ENCODE measurements around the gene ERP44.

The ERP44 gene

DNA sequence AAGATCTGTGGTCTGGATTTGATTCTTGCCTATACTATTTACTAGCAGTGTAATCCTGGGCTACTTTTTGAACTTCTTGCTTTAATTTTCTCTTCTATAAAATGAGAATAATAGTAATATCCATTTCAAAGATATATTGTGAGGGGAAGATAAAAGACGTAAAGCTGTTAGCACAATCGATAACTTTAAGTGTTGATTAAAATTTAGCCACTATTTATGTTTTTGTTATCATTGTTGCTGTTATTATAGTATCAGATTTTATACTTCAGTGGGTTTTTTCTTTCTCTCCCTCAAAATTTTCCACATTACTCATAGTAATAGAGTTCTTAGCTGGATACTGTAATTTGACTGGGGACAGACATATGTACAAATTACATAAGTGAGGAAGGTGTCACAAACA, 150.3 kb downstream of the ERP44 start:
- no peaks in the 10 kb centered on the region for H3K9me3 ChIP-seq (ENCODE audit: insufficient read depth, low read length, severe bottlenecking)
- no peak overlapping the region for H3K4me2 ChIP-seq (ENCODE audit: insufficient read depth, low read length)
- TF ChIP-seq, protein P1, sequence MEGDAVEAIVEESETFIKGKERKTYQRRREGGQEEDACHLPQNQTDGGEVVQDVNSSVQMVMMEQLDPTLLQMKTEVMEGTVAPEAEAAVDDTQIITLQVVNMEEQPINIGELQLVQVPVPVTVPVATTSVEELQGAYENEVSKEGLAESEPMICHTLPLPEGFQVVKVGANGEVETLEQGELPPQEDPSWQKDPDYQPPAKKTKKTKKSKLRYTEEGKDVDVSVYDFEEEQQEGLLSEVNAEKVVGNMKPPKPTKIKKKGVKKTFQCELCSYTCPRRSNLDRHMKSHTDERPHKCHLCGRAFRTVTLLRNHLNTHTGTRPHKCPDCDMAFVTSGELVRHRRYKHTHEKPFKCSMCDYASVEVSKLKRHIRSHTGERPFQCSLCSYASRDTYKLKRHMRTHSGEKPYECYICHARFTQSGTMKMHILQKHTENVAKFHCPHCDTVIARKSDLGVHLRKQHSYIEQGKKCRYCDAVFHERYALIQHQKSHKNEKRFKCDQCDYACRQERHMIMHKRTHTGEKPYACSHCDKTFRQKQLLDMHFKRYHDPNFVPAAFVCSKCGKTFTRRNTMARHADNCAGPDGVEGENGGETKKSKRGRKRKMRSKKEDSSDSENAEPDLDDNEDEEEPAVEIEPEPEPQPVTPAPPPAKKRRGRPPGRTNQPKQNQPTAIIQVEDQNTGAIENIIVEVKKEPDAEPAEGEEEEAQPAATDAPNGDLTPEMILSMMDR (IDR thresholded peaks at IDR 0.05; ENCODE audit: borderline replicate concordance, extremely low read depth, low read length, poor library complexity, severe bottlenecking), result no peak
- TF ChIP-seq EZH2 (IDR thresholded peaks at IDR 0.05; ENCODE audit: borderline replicate concordance, low read depth, low read length, severe bottlenecking), result no peak
- no peaks in the 10 kb centered on the region for H3K27me3 ChIP-seq (ENCODE audit: insufficient read depth, low read length, poor library complexity)
- H3K36me3 ChIP-seq (ENCODE audit: insufficient read depth, low read length), result peaks cover 8% of the 10 kb centered on the region
- H4K20me1 ChIP-seq (ENCODE audit: insufficient read depth, low read length), result no peaks in the 10 kb centered on the region
- H3K9ac ChIP-seq (ENCODE audit: low read depth, low read length), result no peak overlapping the region
- no peaks in the 10 kb centered on the region for H3K79me2 ChIP-seq (ENCODE audit: insufficient read depth, low read length)
- ATAC-seq (ENCODE audit: insufficient read depth, low read depth), result no peak
- H3K4me3 ChIP-seq (ENCODE audit: low read depth in 1 of 2, low read length in 2 of 2), result no peak overlapping the region
- H3K27ac ChIP-seq (ENCODE audit: low read length), result no peak overlapping the region
- DNase-seq, result no peak
- H2AFZ ChIP-seq (ENCODE audit: low read depth, low read length), result no peak overlapping the region
- H3K4me1 ChIP-seq (ENCODE audit: insufficient read depth, low read length), result no peaks in the 10 kb centered on the region

DNA sequence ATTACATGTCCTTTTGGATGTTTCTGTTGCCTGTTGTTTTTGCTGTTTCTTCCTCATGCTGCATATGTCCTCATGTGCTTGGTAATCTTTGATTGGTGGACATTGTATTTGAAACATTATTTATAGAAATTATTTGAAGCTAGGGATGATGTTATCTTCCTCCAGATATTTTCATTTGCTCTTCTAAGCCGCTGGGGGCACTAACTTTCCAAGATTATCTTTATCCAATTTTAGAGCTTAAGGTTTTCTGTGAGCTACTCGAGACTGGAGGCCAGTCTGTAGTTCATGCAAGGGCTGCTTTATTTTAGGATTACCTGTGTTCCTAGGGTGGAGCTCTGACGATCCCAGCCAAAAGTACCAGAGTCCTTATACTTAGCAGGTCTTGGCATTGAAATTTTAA, 151.4 kb downstream of the ERP44 start:
- Histone ChIP-seq H3K9ac (ENCODE audit: low read depth, low read length) (no peak overlapping the region), H3K4me2 (ENCODE audit: insufficient read depth, low read length) (no peak overlapping the region), H4K20me1 (ENCODE audit: insufficient read depth, low read length) (no peaks in the 10 kb centered on the region), H3K36me3 (ENCODE audit: insufficient read depth, low read length) (peaks cover 8% of the 10 kb centered on the region), H3K9me3 (ENCODE audit: insufficient read depth, low read length, severe bottlenecking) (no peaks in the 10 kb centered on the region), H3K27ac (ENCODE audit: low read length) (no peak overlapping the region), H2AFZ (ENCODE audit: low read depth, low read length) (no peak overlapping the region), H3K4me1 (ENCODE audit: insufficient read depth, low read length) (no peaks in the 10 kb centered on the region), H3K27me3 (ENCODE audit: insufficient read depth, low read length, poor library complexity) (no peaks in the 10 kb centered on the region), H3K79me2 (ENCODE audit: insufficient read depth, low read length) (no peaks in the 10 kb centered on the region), H3K4me3 (ENCODE audit: low read depth in 1 of 2, low read length in 2 of 2) (no peak overlapping the region)
- DNase-seq (no peak), ATAC-seq (ENCODE audit: insufficient read depth, low read depth) (no peak)
- TF ChIP-seq, protein P1 (IDR thresholded peaks at IDR 0.05; ENCODE audit: borderline replicate concordance, extremely low read depth, low read length, poor library complexity, severe bottlenecking), result no peak
- TF ChIP-seq EZH2 (IDR thresholded peaks at IDR 0.05; ENCODE audit: borderline replicate concordance, low read depth, low read length, severe bottlenecking), result no peak

DNA sequence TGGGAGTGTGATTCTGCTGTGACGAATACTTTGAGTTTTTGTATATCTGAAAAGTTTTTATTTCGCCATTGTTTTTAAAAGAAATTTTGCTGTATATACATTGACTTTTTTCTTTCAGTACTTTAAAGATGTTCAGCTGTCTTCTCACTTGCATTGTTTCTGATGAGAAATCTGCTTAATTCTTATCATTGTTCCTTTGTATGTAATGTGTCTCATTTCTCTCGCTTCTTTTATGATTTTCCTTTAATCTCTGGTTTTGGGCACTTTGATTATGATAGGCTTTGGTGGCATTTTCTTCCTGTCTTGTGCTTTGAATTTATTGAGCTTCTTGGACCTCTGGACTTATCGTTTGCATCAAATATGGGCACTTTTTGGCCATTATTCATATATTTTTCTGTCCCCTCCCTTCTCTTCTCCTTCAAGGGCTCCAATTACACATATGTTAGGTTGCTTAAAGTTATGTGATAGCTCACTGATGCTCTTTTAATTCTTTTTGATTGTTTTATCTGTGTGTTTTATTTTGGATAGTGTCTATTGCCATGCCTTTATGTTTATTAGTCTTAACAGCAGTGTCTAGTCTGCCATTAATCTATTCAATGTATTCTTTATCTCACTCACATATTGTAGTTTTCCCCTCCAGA, 161.7 kb downstream of the ERP44 start:
- Histone ChIP-seq H3K79me2 (ENCODE audit: insufficient read depth, low read length) (no peaks in the 10 kb centered on the region), H3K27me3 (ENCODE audit: insufficient read depth, low read length, poor library complexity) (no peaks in the 10 kb centered on the region), H3K27ac (ENCODE audit: low read length) (no peak overlapping the region), H3K4me2 (ENCODE audit: insufficient read depth, low read length) (no peak overlapping the region), H3K9ac (ENCODE audit: low read depth, low read length) (no peak overlapping the region), H2AFZ (ENCODE audit: low read depth, low read length) (no peak overlapping the region), H3K9me3 (ENCODE audit: insufficient read depth, low read length, severe bottlenecking) (no peaks in the 10 kb centered on the region), H3K4me1 (ENCODE audit: insufficient read depth, low read length) (no peaks in the 10 kb centered on the region), H3K36me3 (ENCODE audit: insufficient read depth, low read length) (no peaks in the 10 kb centered on the region), H3K4me3 (ENCODE audit: low read depth in 1 of 2, low read length in 2 of 2) (no peak overlapping the region), H4K20me1 (ENCODE audit: insufficient read depth, low read length) (no peaks in the 10 kb centered on the region)
- TF ChIP-seq, protein P1 (IDR thresholded peaks at IDR 0.05; ENCODE audit: borderline replicate concordance, extremely low read depth, low read length, poor library complexity, severe bottlenecking), result no peak
- no peak for TF ChIP-seq EZH2 (IDR thresholded peaks at IDR 0.05; ENCODE audit: borderline replicate concordance, low read depth, low read length, severe bottlenecking)
- no peak for DNase-seq
- ATAC-seq (ENCODE audit: insufficient read depth, low read depth), result no peak
